Esophagus muscularis mucosa (tissue), 4 donors: Measurements from ENCODE around the gene IFNA10. TPM values are rescaled to one million over a fixed set of nuclear protein-coding genes. Genes with fewer than 3 reads are reported as not detected.

ENCODE experiments used
- DNase-seq: peaks from one replicate; pipeline ENCODE4 v3.0.0-alpha.2; 2017; ENCODE audit errors: extremely low spot score
- H3K27ac ChIP-seq, 4 donors: fragments of 200-600 bp; sonication (generic); replicated peaks in 1 of 4; 1 replicate in 3 of 4; 2 replicates in 1 of 4; pipeline ENCODE4 v1.5.1; 2016 to 2019; ENCODE audit warnings: mild to moderate bottlenecking in 1 of 4
- H3K27me3 ChIP-seq, 4 donors: fragments of 200-600 bp; sonication (generic); one replicate each; pipeline versions ENCODE4 v1.5.1 to v1.6.0; 2016 to 2019
- H3K36me3 ChIP-seq, 4 donors: fragments of 200-600 bp; sonication (generic); one replicate each; pipeline ENCODE4 v1.5.1; 2016 to 2019
- H3K4me1 ChIP-seq, 4 donors: fragments of 200-600 bp; sonication (generic); one replicate each; pipeline ENCODE4 v1.5.1; 2016 to 2019
- H3K4me3 ChIP-seq, 4 donors: fragments of 200-600 bp; sonication (generic); 1 replicate in 2 of 4; 2 replicates in 2 of 4; pipeline ENCODE4 v1.5.1; 2016 to 2019; ENCODE audit warnings: mild to moderate bottlenecking in 4 of 4, moderate library complexity in 1 of 4
- H3K9me3 ChIP-seq, 4 donors: fragments of 200-600 bp; sonication (generic); 1 replicate in 3 of 4; 2 replicates in 1 of 4; pipeline ENCODE4 v1.5.1; 2016 to 2019
- CTCF ChIP-seq, 3 experiments: fragments of 200-600 bp in 2 of 3; fragments of 450-650 bp in 1 of 3; sonication (generic) in 2 of 3; IDR thresholded peaks; one replicate each; pipeline ENCODE4 v1.5.1; 2017 to 2019; ENCODE audit warnings: antibody characterized with exemption in 3 of 3, mild to moderate bottlenecking in 2 of 3, moderate library complexity in 1 of 3
- EP300 ChIP-seq: sonication (generic); formaldehyde crosslinking; IDR thresholded peaks from one replicate; pipeline ENCODE4 v1.6.1; 2017; ENCODE audit warnings: antibody characterized with exemption
- POLR2A ChIP-seq: fragments of 450-650 bp; IDR thresholded peaks from one replicate; pipeline ENCODE4 v1.6.1; 2017; ENCODE audit warnings: antibody characterized with exemption, moderate library complexity, mild to moderate bottlenecking, low read depth
- POLR2AphosphoS5 ChIP-seq, 2 donors: sonication (generic); formaldehyde crosslinking; IDR thresholded peaks; one replicate each; pipeline ENCODE4 v1.6.1; 2017; ENCODE audit warnings: antibody characterized with exemption in 2 of 2
- WGBS: methylation state at CpG from one replicate; pipeline ENCODE4 v1.1.5; 2018; 5-methylcytosine and 5-hydroxymethylcytosine counted together
- intact Hi-C: fragments of 100-400 bp; cut with DNase I; formaldehyde crosslinking; loops from one replicate; pipeline ENCODE4 v1.15.1; 2023
- small RNA-seq, 3 donors: library from RNA; depleted of rRNA; stranded (forward); fragments of <200 nt; gene quantifications; one replicate each; pipeline ENCODE3, GENCODE V24; 2016
- total RNA-seq, 4 donors: library from RNA; depleted of rRNA; stranded (reverse); fragments of >200 nt; gene quantifications; one replicate each; pipeline versions ENCODE4 v1.1.0 to v1.2.1, GENCODE V29; 2016

IFNA10 gene
- total RNA-seq, 4 donors from 2014 or later, result not detected

- WGBS, result 92% methylated on average over 1 of the region's 1 CpG
- no peaks in the 10 kb centered on the region for H3K4me1 ChIP-seq
- H3K36me3 ChIP-seq, result no peaks in the 10 kb centered on the region
- DNase-seq, result no peak
- H3K9me3 ChIP-seq, result peaks cover 0 to 3% (median 0%) of the 10 kb centered on the region in 4 donors
- no peak overlapping the region for H3K27ac ChIP-seq
- H3K27me3 ChIP-seq, result no peaks in the 10 kb centered on the region
- no peak overlapping the region for H3K4me3 ChIP-seq
- TF ChIP-seq POLR2AphosphoS5 (IDR thresholded peaks at IDR 0.05), result no peak
- intact Hi-C loops, result no loop called here
These were observed 41.4 kb downstream of the IFNA10 start for GRCh38 chr9:21165516-21165915.

GRCh38 chr9:21160178-21160577 lies 46.8 kb downstream of the IFNA10 start:
- no peaks in the 10 kb centered on the region for H3K36me3 ChIP-seq
- 0% methylated on average over 1 of the region's 1 CpG for WGBS
- no peak for DNase-seq
- no peaks in the 10 kb centered on the region for H3K27me3 ChIP-seq
- no peak overlapping the region for H3K27ac ChIP-seq
- TF ChIP-seq POLR2A, result no peak
- no peak for TF ChIP-seq POLR2AphosphoS5 (IDR thresholded peaks at IDR 0.05)
- TF ChIP-seq CTCF (IDR thresholded peaks at IDR 0.05), result no peak
- no peak for TF ChIP-seq EP300
- intact Hi-C loops, result no loop called here
- peaks cover 0 to 3% (median 0%) of the 10 kb centered on the region in 4 donors for H3K9me3 ChIP-seq
- H3K4me3 ChIP-seq, result no peak overlapping the region
- no peaks in the 10 kb centered on the region for H3K4me1 ChIP-seq

Small RNAs within 50 kb of the gene (small RNA-seq; reads per million reads assigned to genes)
- 0 reads per million in 3 donors for gene RF00019

Other genes with a start within 250 kb of the IFNA10 start
- gene HACD4, start 175.5 kb downstream of the IFNA10 start, total RNA-seq, result 10 to 100 TPM; 13.8 to 25.0 (median 17.9) TPM
- gene IFNB1, start 129.2 kb downstream of the IFNA10 start, total RNA-seq, result not detected
- not detected for gene IFNW1, start 65.3 kb downstream of the IFNA10 start, total RNA-seq
- not detected for gene IFNA21, start 40.5 kb downstream of the IFNA10 start, total RNA-seq
- gene IFNA4, start 19.6 kb downstream of the IFNA10 start, total RNA-seq, result not detected
- gene IFNA7, start 4.9 kb downstream of the IFNA10 start, total RNA-seq, result not detected
- not detected for gene IFNA16, start 10.2 kb upstream of the IFNA10 start, total RNA-seq
- gene IFNA17, start 21.1 kb upstream of the IFNA10 start, total RNA-seq, result not detected
- not detected for gene IFNA14, start 32.9 kb upstream of the IFNA10 start, total RNA-seq
- gene IFNA5, start 98.2 kb upstream of the IFNA10 start, total RNA-seq, result not detected
- 10 to 100 TPM; 19.2 to 22.8 (median 21.3) TPM for gene KLHL9, start 128.3 kb upstream of the IFNA10 start, total RNA-seq
- gene IFNA6, start 143.7 kb upstream of the IFNA10 start, total RNA-seq, result not detected
- gene IFNA13, start 160.9 kb upstream of the IFNA10 start, total RNA-seq, result not detected
- gene IFNA2, start 178.3 kb upstream of the IFNA10 start, total RNA-seq, result not detected
- gene IFNA8, start 202.0 kb upstream of the IFNA10 start, total RNA-seq, result not detected
- gene IFNA1, start 233.3 kb upstream of the IFNA10 start, total RNA-seq, result not detected